ENCODE measurements around the gene LRRK1. TPM values are rescaled to one million over a fixed set of nuclear protein-coding genes. Genes with fewer than 3 reads are reported as not detected.

The LRRK1 gene
- total and polyA plus RNA-seq, 2 experiments from 2014 or later, result 2.6 to 4.5 TPM

- TF ChIP-seq EZH2 (IDR thresholded peaks at IDR 0.05; ENCODE audit: low read depth, unreplicated experiment) (no peak), ZNF114 (CRISPR knock-in tag; IDR thresholded peaks at IDR 0.05) (no peak), REST (IDR thresholded peaks at IDR 0.05; ENCODE audit: unreplicated experiment) (no peak)
Observed at GRCh38 chr15:101108791-101109190, 189.6 kb downstream of the LRRK1 start (continued).

- Mint-ChIP-seq H3K27me3 (ENCODE audit: insufficient read depth, low read depth, poor library complexity) (peaks cover 9% of the 10 kb centered on the region), H3K36me3 (ENCODE audit: low read depth) (peaks cover 3% of the 10 kb centered on the region; the same call in 1 of the 3 replicates), H3K27ac (no peak overlapping the region), H3K9me3 (no peaks in the 10 kb centered on the region; the same call in 2 of the 3 replicates), H3K4me1 (peaks cover 6% of the 10 kb centered on the region), H3K4me3 (no peak overlapping the region)
- no peaks in the 10 kb centered on the region for H3K36me3 ChIP-seq (ENCODE audit: insufficient read depth)
- H2AFZ ChIP-seq, result no peak overlapping the region
- TF ChIP-seq STAT1 (IDR thresholded peaks at IDR 0.05; ENCODE audit: unreplicated experiment), result no peak
- TF ChIP-seq ZNF114 (CRISPR knock-in tag; IDR thresholded peaks at IDR 0.05), result no peak
- no peaks in the 10 kb centered on the region for H3F3A ChIP-seq (replicated peaks; ENCODE audit: low read depth)
- DNase-seq (ENCODE audit: low spot score) (no peak), ATAC-seq (no peak)
- no peaks in the 10 kb centered on the region for H3K9me2 ChIP-seq (ENCODE audit: insufficient read depth)
- peak overlapping the region; percentile 32; the same call in 1 of the 2 replicates for H3K27ac ChIP-seq (ENCODE audit: low read depth)
- H4K20me1 ChIP-seq (replicated peaks; ENCODE audit: insufficient read depth), result no peaks in the 10 kb centered on the region
- 0 out of 2 replicates have a peak, but pooled peaks cover 2% of the 10 kb centered on the region for H3K4me1 ChIP-seq (ENCODE audit: insufficient read depth)
- no peak overlapping the region for H3K4me2 ChIP-seq
- H3K79me2 ChIP-seq (replicated peaks; ENCODE audit: insufficient read depth), result no peaks in the 10 kb centered on the region
- no peaks in the 10 kb centered on the region for H3K27me3 ChIP-seq (ENCODE audit: insufficient read depth)
- H3K4me3 ChIP-seq, result no peak overlapping the region
Observed at GRCh38 chr15:101110681-101111569, 191.8 kb downstream of the LRRK1 start.

- Mint-ChIP-seq H3K27me3 (ENCODE audit: insufficient read depth, low read depth, poor library complexity) (peaks cover 11% of the 10 kb centered on the region), H3K4me3 (no peak overlapping the region), H3K4me1 (peaks cover 7% of the 10 kb centered on the region), H3K9me3 (no peaks in the 10 kb centered on the region; the same call in 2 of the 3 replicates), H3K36me3 (ENCODE audit: low read depth) (peaks cover 3% of the 10 kb centered on the region; the same call in 1 of the 3 replicates), H3K27ac (no peak overlapping the region)
- H3K36me3 ChIP-seq (ENCODE audit: insufficient read depth), result no peaks in the 10 kb centered on the region
- H2AFZ ChIP-seq, result no peak overlapping the region
- no peaks in the 10 kb centered on the region for H3K4me1 ChIP-seq (ENCODE audit: insufficient read depth)
- H3K27ac ChIP-seq (ENCODE audit: low read depth), result no peak overlapping the region
- ATAC-seq (no peak), DNase-seq (ENCODE audit: low spot score) (no peak)
- no peaks in the 10 kb centered on the region for H3K79me2 ChIP-seq (replicated peaks; ENCODE audit: insufficient read depth)
- no peaks in the 10 kb centered on the region for H3K9me2 ChIP-seq (ENCODE audit: insufficient read depth)
- H3K4me3 ChIP-seq, result no peak overlapping the region
- no peak overlapping the region for H3K4me2 ChIP-seq
- no peaks in the 10 kb centered on the region for H3F3A ChIP-seq (replicated peaks; ENCODE audit: low read depth)
- H3K27me3 ChIP-seq (ENCODE audit: insufficient read depth), result no peaks in the 10 kb centered on the region
- H4K20me1 ChIP-seq (replicated peaks; ENCODE audit: insufficient read depth), result no peaks in the 10 kb centered on the region
- TF ChIP-seq NANOG (IDR thresholded peaks at IDR 0.05; ENCODE audit: borderline replicate concordance), result no peak
- TF ChIP-seq CREB1 (CRISPR knock-in tag; IDR thresholded peaks at IDR 0.05; ENCODE audit: low read depth), result no peak
- TF ChIP-seq STAT1 (IDR thresholded peaks at IDR 0.05; ENCODE audit: unreplicated experiment), result no peak
- TF ChIP-seq ZNF331 (CRISPR knock-in tag; IDR thresholded peaks at IDR 0.05; ENCODE audit: low read depth), result no peak
- no peak for TF ChIP-seq ETS1 (IDR thresholded peaks at IDR 0.05)
- TF ChIP-seq ZNF114 (CRISPR knock-in tag; IDR thresholded peaks at IDR 0.05), result no peak
- no peak for TF ChIP-seq EZH2phosphoT487 (IDR thresholded peaks at IDR 0.05; ENCODE audit: unreplicated experiment)
- TF ChIP-seq EZH2 (IDR thresholded peaks at IDR 0.05; ENCODE audit: low read depth, unreplicated experiment), result no peak
- TF ChIP-seq JUNB (IDR thresholded peaks at IDR 0.05; ENCODE audit: unreplicated experiment), result no peak
- no peak for TF ChIP-seq POLR2AphosphoS5 (IDR thresholded peaks at IDR 0.05; ENCODE audit: low read depth)
- TF ChIP-seq CTCF (conservative IDR thresholded peaks at IDR 0.05; ENCODE audit: low read depth in 2 of 2), result no peak
Observed at GRCh38 chr15:101111570-101112262, 192.6 kb downstream of the LRRK1 start.

Data from GM23338 (cell line).